Measurements from ENCODE around the gene CD34. TPM values are rescaled to one million over a fixed set of nuclear protein-coding genes. Genes with fewer than 3 reads are reported as not detected.
"Not testable (repeated sequence)": the region's sequence is repeated elsewhere in the genome, so short reads cannot be mapped to it uniquely, and the experiment has no call there.

The CD34 gene
- total RNA-seq, 1 donor from 2014 or later = 16.9 TPM

DNA sequence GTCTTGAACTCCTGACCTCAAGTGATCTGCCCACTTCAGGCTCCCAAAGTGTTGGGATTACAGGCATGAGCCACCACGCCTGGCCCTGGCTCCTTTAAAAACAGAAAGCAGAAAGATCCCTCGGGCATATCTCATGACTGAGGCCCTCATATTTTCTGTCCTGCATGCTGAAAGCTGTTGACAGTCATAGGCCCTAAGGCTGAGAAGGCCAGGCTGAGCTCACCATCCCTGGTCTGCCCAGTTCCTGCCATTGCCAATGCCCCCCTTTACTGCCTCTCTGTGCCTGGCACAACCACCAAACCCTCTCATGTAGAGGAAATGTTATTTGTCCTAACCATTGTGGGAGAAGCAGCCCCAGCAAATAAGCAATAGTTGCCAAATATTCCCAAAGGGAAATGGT lies 12.7 kb downstream of the CD34 start:
- no peak for DNase-seq (ENCODE audit: low read depth, low spot score)

GRCh38 chr1:207897188-207897587 lies 13.7 kb downstream of the CD34 start:
- DNase-seq (ENCODE audit: low read depth, low spot score) = no peak

DNA sequence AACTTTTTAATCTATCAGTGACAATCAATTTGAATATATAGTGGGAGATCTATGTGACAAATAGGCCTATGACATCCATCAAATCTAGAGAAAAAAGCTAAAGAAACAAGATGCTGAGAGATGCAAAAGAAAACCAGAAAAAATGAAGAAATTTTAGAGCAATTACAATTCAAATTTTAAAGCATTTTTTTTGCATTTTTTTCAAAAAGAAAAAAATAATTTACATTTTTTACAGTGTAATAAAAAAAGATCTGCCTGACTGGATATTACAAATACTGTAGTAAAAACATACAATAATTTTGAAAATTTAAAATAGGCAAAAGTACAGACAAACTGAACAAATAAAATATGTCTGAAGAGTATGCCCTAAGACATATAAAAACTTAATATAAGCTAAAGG lies 14.4 kb downstream of the CD34 start:
- DNase-seq (ENCODE audit: low read depth, low spot score) = no peak

DNA sequence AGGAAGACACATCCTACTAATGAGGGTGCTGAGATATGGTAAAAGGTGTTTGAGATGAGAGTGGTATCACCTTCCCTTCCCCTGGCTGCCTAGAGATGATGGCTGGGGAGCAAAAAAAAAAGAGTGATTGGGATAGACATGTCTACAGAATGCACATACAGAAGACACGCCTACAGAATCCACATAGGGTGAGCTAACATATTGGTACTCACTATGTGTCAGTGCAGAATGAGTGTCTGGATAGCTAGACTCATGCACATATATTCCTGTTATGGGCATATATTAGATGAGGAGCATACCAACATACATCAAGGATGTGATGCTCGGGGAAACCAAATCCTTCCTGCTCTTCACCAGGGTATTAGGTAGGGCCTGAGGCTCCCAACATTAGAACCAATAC lies 16.2 kb downstream of the CD34 start:
- DNase-seq (ENCODE audit: low read depth, low spot score) = no peak

DNA sequence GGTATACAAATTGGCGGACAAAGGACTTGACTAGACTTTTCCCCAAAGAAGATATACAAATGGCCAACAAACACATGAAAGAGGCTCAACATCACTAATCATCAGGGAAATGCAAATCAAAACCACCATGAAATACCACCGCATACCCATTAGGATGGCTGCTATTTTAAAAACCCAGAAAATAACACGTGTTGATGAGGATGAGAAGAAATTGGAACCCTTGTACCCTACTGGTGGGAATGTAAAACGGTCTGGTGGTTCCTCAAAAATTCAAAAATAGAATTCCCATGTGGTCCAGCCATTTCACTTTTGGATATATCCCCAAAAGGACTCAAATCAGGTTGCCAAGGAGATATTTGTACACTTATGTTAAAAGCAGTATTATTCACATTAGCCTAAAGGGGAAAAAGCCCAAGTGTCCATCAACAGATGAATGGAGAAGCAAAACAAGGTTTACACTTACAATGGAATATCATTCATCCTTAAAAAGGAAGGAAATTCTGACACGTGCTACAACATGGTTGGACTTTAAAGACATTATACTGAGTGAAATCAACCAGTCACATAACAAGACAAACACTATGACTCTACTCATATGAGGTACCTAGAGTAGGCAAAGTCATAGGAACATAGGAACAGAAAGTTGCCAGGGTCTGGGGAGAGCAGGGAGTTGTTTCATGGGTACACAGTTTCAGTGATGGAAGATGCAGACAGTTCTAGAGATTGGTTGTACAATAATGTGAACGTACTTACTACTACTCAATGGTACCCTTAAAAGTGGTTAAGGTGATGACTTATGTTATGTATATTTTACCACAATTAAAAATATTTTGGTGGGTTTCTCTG lies 17.0 kb downstream of the CD34 start:
- DNase-seq (ENCODE audit: low read depth, low spot score) = no peak

DNA sequence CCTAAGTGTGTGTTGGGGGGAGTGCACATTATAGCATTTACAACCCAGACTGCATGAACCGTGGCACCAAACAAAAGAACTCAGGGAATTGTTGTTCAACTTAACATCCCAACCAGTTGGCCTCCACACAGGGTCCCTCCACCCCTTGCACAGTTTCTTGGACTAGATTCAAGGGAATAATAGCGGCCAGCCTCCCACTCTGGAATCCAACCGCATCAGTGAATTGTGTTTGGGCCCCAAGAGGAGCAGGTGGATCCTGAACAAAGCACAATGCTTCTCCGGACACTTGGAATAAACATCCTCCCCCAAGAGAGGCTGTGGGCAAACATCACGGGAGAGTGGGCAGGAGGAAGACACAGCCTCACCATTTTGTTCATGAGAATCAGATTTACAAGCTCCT lies 18.2 kb downstream of the CD34 start:
- peak; percentile 82 for DNase-seq (ENCODE audit: low read depth, low spot score)

DNA sequence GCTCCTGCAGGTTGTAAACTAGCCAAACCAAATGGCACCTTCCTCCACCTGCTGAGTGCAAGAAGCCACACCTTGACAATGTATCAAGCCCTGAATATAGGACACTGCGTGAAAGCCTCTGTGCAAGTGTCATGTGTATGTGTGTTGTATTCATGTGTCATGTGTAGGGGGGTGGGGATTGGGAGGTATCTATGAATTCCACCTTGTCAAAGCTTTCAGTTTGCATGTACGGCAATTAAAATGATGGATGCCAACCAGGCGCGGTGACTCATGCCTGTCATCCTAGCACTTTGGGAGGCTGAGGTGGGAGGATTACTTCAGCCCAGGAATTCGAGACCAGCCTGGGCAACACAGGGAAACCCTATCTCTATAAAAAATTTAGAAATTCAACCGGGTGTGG lies 19.8 kb downstream of the CD34 start:
- DNase-seq (ENCODE audit: low read depth, low spot score) = no peak

DNA sequence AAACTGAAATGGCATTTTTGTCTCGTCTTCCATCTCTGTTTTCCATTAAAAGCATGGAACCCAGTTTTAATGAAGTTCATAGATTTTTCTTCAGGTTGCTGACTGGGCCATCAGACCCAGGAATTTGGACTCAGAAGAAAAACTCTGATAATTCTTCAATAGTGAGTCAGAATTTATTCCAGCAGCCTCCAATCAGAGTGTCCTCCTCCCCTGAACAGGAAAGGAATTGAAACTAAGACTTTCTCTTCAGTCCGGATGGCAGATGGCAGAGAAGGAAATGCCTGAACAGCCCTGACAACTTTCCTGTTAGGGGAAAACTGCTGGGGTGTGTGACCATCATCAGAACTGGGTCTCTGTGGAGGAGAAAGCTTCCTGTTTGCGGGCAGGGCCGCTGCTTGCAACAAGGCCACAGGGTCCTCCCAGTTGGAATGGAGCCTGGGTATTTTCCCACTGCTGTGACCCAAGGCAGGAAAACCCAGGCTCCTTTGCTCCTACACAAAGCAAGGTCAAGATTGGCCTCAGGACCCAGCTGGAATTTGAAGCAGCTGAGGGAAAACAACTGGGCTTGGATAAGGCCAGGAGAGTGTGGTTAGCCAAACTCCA lies 20.7 kb downstream of the CD34 start:
- DNase-seq (ENCODE audit: low read depth, low spot score) = peak; percentile 100

DNA sequence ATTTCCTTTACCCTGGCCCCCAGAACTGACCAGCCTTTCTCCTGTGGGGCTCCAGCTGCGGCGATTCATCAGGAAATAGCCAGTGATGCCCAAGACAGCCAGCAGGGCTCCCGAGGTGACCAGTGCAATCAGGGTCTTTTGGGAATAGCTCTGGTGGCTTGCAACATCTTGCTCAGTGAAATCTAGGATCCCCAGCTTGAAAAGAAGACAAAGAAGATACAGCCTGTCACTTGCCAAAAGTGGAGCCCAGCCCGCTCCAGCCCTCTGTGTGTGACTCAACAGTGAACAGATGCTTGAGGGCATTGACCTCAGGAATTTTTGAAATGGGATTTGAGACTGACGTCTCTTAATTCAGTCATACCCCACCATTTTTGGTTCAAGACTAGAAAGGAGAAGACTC lies 22.3 kb downstream of the CD34 start:
- no peak for DNase-seq (ENCODE audit: low read depth, low spot score)

DNA sequence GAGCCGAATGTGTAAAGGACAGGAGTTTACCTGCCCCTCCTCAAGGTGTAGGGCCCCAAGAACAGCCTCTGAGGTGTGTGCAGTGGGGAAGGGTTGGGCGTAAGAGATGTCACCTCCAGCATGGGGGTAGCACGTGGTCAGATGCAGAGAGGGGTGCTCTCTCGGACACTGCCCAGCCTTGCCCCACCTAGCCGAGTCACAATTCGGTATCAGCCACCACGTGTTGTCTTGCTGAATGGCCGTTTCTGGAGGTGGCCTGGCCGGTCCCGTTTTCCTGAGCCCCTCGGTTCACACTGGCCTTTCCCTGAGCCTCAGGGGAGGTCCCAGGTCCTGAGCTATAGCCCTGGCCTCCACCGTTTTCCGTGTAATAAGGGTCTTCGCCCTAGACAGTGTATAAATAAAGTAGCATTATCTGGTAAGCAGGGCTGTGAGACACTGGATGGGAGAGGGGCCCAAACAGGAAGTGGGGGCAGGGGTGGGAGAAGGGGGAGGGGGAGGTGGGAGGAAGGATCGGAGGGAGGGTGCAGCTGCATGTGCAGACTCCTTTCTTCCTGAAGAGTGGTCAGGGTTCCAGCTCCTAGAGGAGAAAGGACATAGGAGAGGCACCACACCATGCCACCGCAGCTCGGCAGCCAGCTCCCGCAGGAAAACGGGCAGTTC lies 23.3 kb downstream of the CD34 start:
- DNase-seq (ENCODE audit: low read depth, low spot score) = no peak

DNA sequence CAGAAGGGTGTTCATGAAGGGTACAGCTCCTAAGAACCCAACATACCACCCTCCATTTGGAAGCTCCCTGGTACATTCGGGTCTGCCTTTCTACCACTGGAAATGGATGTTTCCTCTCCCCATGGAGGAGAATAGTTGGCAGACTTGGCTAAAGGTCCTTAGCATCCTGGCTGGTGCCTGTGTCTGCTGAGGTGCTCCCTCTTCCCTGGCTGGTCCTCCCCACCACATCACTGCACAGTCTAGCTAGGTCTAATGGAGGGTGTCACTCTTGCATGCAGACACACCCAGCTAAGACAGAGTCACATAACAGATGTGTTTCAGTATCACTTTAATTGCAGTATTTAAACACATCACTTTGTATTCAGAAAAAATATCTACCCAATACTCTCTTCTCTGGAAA lies 24.7 kb downstream of the CD34 start:
- DNase-seq (ENCODE audit: low read depth, low spot score) = no peak

GRCh38 chr1:207885129-207886032 lies 25.5 kb downstream of the CD34 start:
- DNase-seq (ENCODE audit: low read depth, low spot score) = peak; percentile 86

GRCh38 chr1:207884266-207885029 lies 26.5 kb downstream of the CD34 start:
- DNase-seq (ENCODE audit: low read depth, low spot score) = no peak

DNA sequence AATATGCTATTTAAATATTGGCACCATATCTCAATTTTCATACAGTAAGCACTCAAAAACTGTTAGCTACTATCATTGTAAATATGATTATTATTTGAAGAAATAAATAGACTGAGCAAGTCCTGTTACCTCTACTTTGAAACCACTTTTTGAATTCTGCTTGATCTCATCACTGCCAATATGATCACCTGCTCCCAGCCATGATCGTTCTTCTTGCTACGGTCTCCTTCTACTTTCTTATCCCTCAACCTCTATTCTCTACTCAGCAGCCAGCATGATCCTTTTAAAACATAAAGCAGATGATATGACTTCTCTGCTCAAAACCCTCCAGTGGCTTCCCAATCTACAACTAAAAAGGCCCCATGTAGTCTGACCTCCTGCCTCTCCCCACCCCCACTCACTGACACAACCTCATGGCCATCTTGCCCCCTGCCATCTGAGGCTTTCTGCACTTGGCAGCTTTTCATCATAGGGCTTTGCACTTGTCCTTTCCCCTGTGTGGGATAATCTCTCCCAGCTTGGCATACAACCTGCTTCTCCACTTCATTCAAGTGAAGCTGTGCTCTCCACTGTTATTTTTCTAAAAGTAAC lies 27.2 kb downstream of the CD34 start:
- DNase-seq (ENCODE audit: low read depth, low spot score) = no peak

GRCh38 chr1:207883104-207883651 lies 27.7 kb downstream of the CD34 start:
- no peak for DNase-seq (ENCODE audit: low read depth, low spot score)

- no peak for DNase-seq (ENCODE audit: low read depth, low spot score)
Observed at GRCh38 chr1:207882692-207883091, 28.2 kb downstream of the CD34 start.

GRCh38 chr1:207878939-207879338 lies 32.0 kb downstream of the CD34 start:
- DNase-seq (ENCODE audit: low read depth, low spot score) = no peak

GRCh38 chr1:207877914-207878313 lies 33.0 kb downstream of the CD34 start:
- DNase-seq (ENCODE audit: low read depth, low spot score) = not testable (repeated sequence)

DNA sequence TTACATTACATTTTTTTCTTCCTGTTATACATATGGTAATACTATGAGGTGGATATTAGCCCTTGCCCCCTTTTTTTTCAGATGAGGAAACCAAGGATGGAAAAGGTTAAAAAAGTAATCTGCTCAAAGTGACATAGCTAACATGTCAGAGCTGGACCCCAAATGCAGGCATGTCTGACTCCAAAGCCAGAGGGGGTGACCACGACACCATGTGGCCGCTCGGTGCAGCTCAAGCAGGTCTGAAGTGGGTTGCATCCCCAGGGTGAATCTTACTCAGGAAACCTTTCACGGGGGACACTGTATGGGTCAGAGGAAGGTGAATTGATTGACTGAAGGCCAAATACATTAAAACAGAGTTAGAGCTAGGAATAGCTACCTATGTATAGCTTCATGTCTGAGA lies 34.8 kb downstream of the CD34 start:
- DNase-seq (ENCODE audit: low read depth, low spot score) = no peak

DNA sequence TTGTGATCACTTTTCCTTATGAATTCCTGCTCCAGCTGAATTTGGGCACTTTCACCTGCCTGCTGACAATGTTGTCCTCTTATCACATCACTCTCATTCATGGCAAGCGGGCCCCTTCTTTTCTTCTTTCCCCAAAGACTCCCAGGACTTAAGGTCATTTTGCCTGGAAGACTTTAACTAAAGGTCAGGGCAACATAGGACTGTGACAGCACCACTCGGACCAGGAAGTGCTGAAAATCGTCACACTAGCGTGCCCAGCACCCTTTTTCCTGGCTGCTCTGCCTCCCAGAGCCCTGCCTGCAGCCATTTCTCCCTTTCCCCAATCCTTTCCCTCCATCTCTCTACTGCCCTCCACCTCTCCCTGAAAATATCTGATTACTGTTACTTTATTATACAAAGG lies 35.4 kb downstream of the CD34 start:
- no peak for DNase-seq (ENCODE audit: low read depth, low spot score)
